ENCODE data around the gene BTF3L4.

DNA sequence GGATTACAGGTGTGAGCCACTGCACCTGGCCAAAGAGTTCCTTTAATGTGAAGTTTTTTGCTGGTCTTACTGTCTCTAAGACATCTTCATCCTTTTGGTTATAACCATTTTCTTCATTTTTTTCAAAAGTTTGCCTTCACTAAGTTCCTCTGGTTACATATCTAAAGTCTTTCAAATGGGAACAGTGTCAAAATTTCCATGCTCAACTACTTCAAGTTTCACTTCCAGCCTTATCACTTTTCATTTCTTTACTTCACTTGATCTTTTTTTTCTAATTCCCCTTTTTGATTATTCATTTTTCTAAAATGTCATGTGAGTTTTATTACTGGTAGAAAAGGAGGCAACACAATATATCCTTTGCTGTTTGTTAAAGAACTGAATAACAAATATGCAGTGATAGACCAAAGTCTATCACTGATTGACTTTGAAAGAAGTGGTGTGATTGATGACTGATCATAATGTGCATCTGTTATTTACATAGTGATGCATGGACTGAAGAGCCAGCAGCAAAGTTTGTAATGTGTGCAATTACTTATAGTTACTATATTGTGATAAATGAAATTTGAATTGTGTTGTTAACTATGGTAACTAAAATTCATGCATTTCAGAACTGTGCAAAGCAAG lies 69.8 kb downstream of the BTF3L4 start:
- TF ChIP-seq, protein P1, sequence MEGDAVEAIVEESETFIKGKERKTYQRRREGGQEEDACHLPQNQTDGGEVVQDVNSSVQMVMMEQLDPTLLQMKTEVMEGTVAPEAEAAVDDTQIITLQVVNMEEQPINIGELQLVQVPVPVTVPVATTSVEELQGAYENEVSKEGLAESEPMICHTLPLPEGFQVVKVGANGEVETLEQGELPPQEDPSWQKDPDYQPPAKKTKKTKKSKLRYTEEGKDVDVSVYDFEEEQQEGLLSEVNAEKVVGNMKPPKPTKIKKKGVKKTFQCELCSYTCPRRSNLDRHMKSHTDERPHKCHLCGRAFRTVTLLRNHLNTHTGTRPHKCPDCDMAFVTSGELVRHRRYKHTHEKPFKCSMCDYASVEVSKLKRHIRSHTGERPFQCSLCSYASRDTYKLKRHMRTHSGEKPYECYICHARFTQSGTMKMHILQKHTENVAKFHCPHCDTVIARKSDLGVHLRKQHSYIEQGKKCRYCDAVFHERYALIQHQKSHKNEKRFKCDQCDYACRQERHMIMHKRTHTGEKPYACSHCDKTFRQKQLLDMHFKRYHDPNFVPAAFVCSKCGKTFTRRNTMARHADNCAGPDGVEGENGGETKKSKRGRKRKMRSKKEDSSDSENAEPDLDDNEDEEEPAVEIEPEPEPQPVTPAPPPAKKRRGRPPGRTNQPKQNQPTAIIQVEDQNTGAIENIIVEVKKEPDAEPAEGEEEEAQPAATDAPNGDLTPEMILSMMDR (IDR thresholded peaks at IDR 0.05), result no peak
- TF ChIP-seq POLR2AphosphoS5 (IDR thresholded peaks at IDR 0.05; ENCODE audit: low read depth, low read length) (no peak), REST (IDR thresholded peaks at IDR 0.05; ENCODE audit: insufficient read depth in 1 of 2, low read depth in 2 of 2, low read length in 1 of 2) (no peak), TCF7L2 (IDR thresholded peaks at IDR 0.05; ENCODE audit: low read depth, low read length) (no peak), SIN3A (IDR thresholded peaks at IDR 0.05; ENCODE audit: borderline replicate concordance, insufficient read depth, low read depth, low read length) (no peak)
